Activated gamma-delta T cell treated with anti-CD3 and anti-CD28 coated beads, Interleukin-2, amount 50 U/mL, for 16 hours (primary cell): Measurements from ENCODE around the gene AFF3.
"Not testable (repeated sequence)": the region's sequence is repeated elsewhere in the genome, so short reads cannot be mapped to it uniquely, and the experiment has no call there.

Source experiments
- DNase-seq: peaks from one replicate; pipeline ENCODE4 v3.0.0-alpha.2; 2020; ENCODE audit warnings: low read depth

AFF3 gene

GRCh38 chr2:99666256-99666655 lies 476.1 kb downstream of the AFF3 start:
- no peak for DNase-seq

- no peak for DNase-seq
These were observed 478.7 kb downstream of the AFF3 start for GRCh38 chr2:99663641-99664040.

GRCh38 chr2:99662761-99663341 lies 479.5 kb downstream of the AFF3 start:
- no peak for DNase-seq

GRCh38 chr2:99661761-99662160 lies 480.6 kb downstream of the AFF3 start:
- not testable (repeated sequence) for DNase-seq

GRCh38 chr2:99660616-99661406 lies 481.6 kb downstream of the AFF3 start:
- DNase-seq = no peak

GRCh38 chr2:99659874-99660273 lies 482.5 kb downstream of the AFF3 start:
- DNase-seq = no peak

GRCh38 chr2:99657691-99658258 lies 484.6 kb downstream of the AFF3 start:
- DNase-seq = no peak

GRCh38 chr2:99656994-99657393 lies 485.4 kb downstream of the AFF3 start:
- no peak for DNase-seq

- no peak for DNase-seq
These were observed 489.0 kb downstream of the AFF3 start for GRCh38 chr2:99653433-99653832.

GRCh38 chr2:99652862-99653261 lies 489.5 kb downstream of the AFF3 start:
- DNase-seq = no peak

GRCh38 chr2:99651930-99652670 lies 490.3 kb downstream of the AFF3 start:
- no peak for DNase-seq

GRCh38 chr2:99648906-99649789 lies 493.2 kb downstream of the AFF3 start:
- DNase-seq = no peak

- no peak for DNase-seq
These were observed 494.1 kb downstream of the AFF3 start for GRCh38 chr2:99648178-99648844.

GRCh38 chr2:99645960-99646359 lies 496.4 kb downstream of the AFF3 start:
- no peak for DNase-seq

GRCh38 chr2:99644419-99644787 lies 498.0 kb downstream of the AFF3 start:
- DNase-seq = no peak

- no peak for DNase-seq
These were observed 498.5 kb downstream of the AFF3 start for GRCh38 chr2:99643787-99644418.

- no peak for DNase-seq
These were observed 500.4 kb downstream of the AFF3 start for GRCh38 chr2:99641999-99642398.

- DNase-seq = no peak
These were observed 501.7 kb downstream of the AFF3 start for GRCh38 chr2:99640635-99641151.

- no peak for DNase-seq
These were observed 503.6 kb downstream of the AFF3 start for GRCh38 chr2:99638791-99639190.

GRCh38 chr2:99637159-99637697 lies 505.2 kb downstream of the AFF3 start:
- no peak for DNase-seq
